H1 (cell line): ENCODE data around the gene RASSF5. TPM values are rescaled to one million over a fixed set of nuclear protein-coding genes. Genes with fewer than 3 reads are reported as not detected.

Experiments
- KDM1A ChIP-seq: fragments of 200-600, 300-600 bp; sonication (generic); IDR thresholded peaks from 2 replicates; pipeline ENCODE4 v1.7.1; 2016; ENCODE audit warnings: mild to moderate bottlenecking, low read length, borderline replicate concordance
- TCF12 ChIP-seq: IDR thresholded peaks from 2 replicates; pipeline ENCODE4 v1.6.1; 2011; ENCODE audit warnings: low read depth, mild to moderate bottlenecking, low read length
- polyA plus RNA-seq, 7 experiments: library from polyadenylated mRNA; depleted of rRNA in 3 of 7; stranded (reverse) in 5 of 7; unstranded in 2 of 7; fragments of >200 nt in 5 of 7; fragments of 200-250 nt in 2 of 7; gene quantifications; 1 replicate in 5 of 7; 2 replicates in 1 of 7; 4 replicates in 1 of 7; pipeline versions ENCODE4 v1.2.1 to v1.2.3, GENCODE V29; 2011 to 2013; ENCODE audit warnings: missing spikeins in 2 of 7, mixed read lengths in 2 of 7
- total RNA-seq: library from RNA; stranded (reverse); fragmentation: NEBNext Ultra II Directional; extraction: Animal tissue kit (Norgen Biotek cat#: 25700); gene quantifications from 2 replicates; pipeline ENCODE4 v1.2.1, GENCODE V29; 2021

Gene RASSF5
- total and polyA plus RNA-seq, 2 of the 8 experiments (the other 6 are each of a cell fraction or from before 2014, with no cell fraction given), result 0.82 to 1.8 TPM

DNA sequence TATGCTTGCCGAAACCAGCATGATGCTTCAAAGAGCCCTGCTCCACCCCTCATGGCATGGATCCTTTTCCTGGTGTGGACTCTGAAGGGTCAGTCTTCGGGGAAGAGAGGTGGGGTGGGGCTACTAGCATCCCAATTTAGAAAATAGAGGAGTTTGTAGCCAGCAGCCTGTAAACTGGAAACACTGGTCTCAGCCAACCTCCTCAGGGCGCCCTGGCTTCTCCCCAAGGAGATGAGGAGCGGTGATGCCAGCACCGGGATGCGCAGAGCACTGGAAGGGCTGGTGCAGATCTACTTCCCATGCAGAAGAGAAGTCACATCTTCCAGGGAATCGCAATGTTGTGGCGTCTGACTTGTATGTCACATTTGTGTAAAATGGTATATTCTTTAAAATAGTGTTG is 43.4 kb upstream of the RASSF5 start (continued):
- TF ChIP-seq KDM1A (no peak), TCF12 (no peak)
